GM23248 (cell line): Measurements from ENCODE around the gene ERC1. TPM values are rescaled to one million over a fixed set of nuclear protein-coding genes. Genes with fewer than 3 reads are reported as not detected.

Experiments
- DNase-seq: peaks from one replicate; pipeline ENCODE4 v3.0.0-alpha.2; 2015
- H2AFZ ChIP-seq: fragments of 200-600 bp; sonication (generic); 2 replicates; pipeline ENCODE4 v1.6.1; 2016; ENCODE audit warnings: antibody characterized with exemption
- H3F3A ChIP-seq: fragments of 200-600 bp; sonication (generic); 2 replicates; pipeline ENCODE4 v1.6.1; 2016; ENCODE audit warnings: mild to moderate bottlenecking, antibody characterized with exemption, mixed run types; ENCODE audit not compliant: insufficient read depth
- H3K27ac ChIP-seq: fragments of 200-600 bp; sonication (generic); 2 replicates; pipeline ENCODE4 v1.5.1; 2016; ENCODE audit warnings: mild to moderate bottlenecking
- H3K27me3 ChIP-seq: fragments of 200-600 bp; sonication (generic); replicated peaks from 2 replicates; pipeline ENCODE4 v1.6.1; 2016; ENCODE audit warnings: mild to moderate bottlenecking; ENCODE audit not compliant: insufficient read depth
- H3K36me3 ChIP-seq: fragments of 200-600 bp; sonication (generic); 2 replicates; pipeline ENCODE4 v1.6.1; 2016; ENCODE audit warnings: low read depth, mild to moderate bottlenecking
- H3K4me1 ChIP-seq: fragments of 200-600 bp; sonication (generic); 2 replicates; pipeline ENCODE4 v1.6.1; 2016; ENCODE audit warnings: mild to moderate bottlenecking; ENCODE audit not compliant: insufficient read depth
- H3K4me2 ChIP-seq: fragments of 200-600 bp; sonication (generic); one replicate; pipeline ENCODE4 v1.6.1; 2016; ENCODE audit warnings: mild to moderate bottlenecking; ENCODE audit not compliant: unreplicated experiment
- H3K4me3 ChIP-seq: fragments of 200-600 bp; sonication (generic); 2 replicates; pipeline ENCODE4 v1.5.1; 2016; ENCODE audit warnings: mild to moderate bottlenecking
- H3K79me2 ChIP-seq: fragments of 200-600 bp; sonication (generic); 2 replicates; pipeline ENCODE4 v1.6.1; 2016; ENCODE audit warnings: mild to moderate bottlenecking; ENCODE audit not compliant: insufficient read depth
- H3K9ac ChIP-seq: fragments of 200-600 bp; sonication (generic); 2 replicates; pipeline ENCODE4 v1.6.1; 2016; ENCODE audit warnings: mild to moderate bottlenecking
- H3K9me2 ChIP-seq: fragments of 200-600 bp; sonication (generic); 2 replicates; pipeline ENCODE4 v1.6.1; 2016; ENCODE audit warnings: mixed run types, mild to moderate bottlenecking, moderate library complexity; ENCODE audit not compliant: insufficient read depth
- H3K9me3 ChIP-seq: fragments of 200-600 bp; sonication (generic); one replicate; pipeline ENCODE4 v1.6.1; 2017; ENCODE audit warnings: low read depth
- H4K20me1 ChIP-seq: fragments of 200-600 bp; sonication (generic); 2 replicates; pipeline ENCODE4 v1.6.0; 2016; ENCODE audit not compliant: insufficient read depth
- EZH2 ChIP-seq: fragments of 200-600 bp; sonication (generic); IDR thresholded peaks from 2 replicates; pipeline ENCODE4 v1.6.1; 2018; ENCODE audit warnings: antibody characterized with exemption, mild to moderate bottlenecking; ENCODE audit not compliant: insufficient read depth, poor library complexity, severe bottlenecking
- EZH2phosphoT487 ChIP-seq: fragments of 200-600 bp; sonication (generic); IDR thresholded peaks from 2 replicates; pipeline ENCODE4 v1.6.1; 2018; ENCODE audit warnings: antibody characterized with exemption, moderate library complexity, mild to moderate bottlenecking, low read depth; ENCODE audit not compliant: insufficient read depth
- WGBS, 2 experiments: methylation state at CpG; one replicate each; pipeline ENCODE4 v1.1.6; 2015 to 2017; ENCODE audit warnings: low lambda C conversion rate in 2 of 2, low coverage in 1 of 2; ENCODE audit errors: missing lambda C conversion rate in 2 of 2; 5-methylcytosine and 5-hydroxymethylcytosine counted together
- in situ Hi-C: fragments of 300-500 bp; cut with MboI; formaldehyde crosslinking; loops from 2 replicates; pipeline ENCODE4 v1.15.0; 2020
- polyA plus RNA-seq: library from polyadenylated mRNA; unstranded; fragments of >200 nt; fragmentation: Nextera tagmentation; extraction: Ambion mirVana; gene quantifications from 2 replicates; pipeline ENCODE4 v1.2.1, GENCODE V29; 2016
- total RNA-seq: library from RNA; depleted of rRNA; stranded (reverse); fragments of >200 nt; shearing (Covaris generic); gene quantifications from 2 replicates; pipeline ENCODE4 v1.2.3, GENCODE V29; 2014

The ERC1 gene
- total and polyA plus RNA-seq, 2 experiments from 2014 or later, result 21.5 to 23.3 TPM

- H3K27me3 ChIP-seq, result no peaks in the 10 kb centered on the region
- TF ChIP-seq EZH2, result no peak
- TF ChIP-seq EZH2phosphoT487, result no peak
- H3K79me2 ChIP-seq, result no peaks in the 10 kb centered on the region
- no peak overlapping the region for H3K4me2 ChIP-seq
- H3K4me1 ChIP-seq, result peaks cover 34% of the 10 kb centered on the region
- no peak for DNase-seq
- no peaks in the 10 kb centered on the region for H3K9me3 ChIP-seq
- peaks cover 23% of the 10 kb centered on the region for H3F3A ChIP-seq
- no peaks in the 10 kb centered on the region for H4K20me1 ChIP-seq
- WGBS, 2 experiments, result 95 to 100% methylated on average over 1 of the region's 1 CpG
- no peak overlapping the region for H2AFZ ChIP-seq
- no peak overlapping the region for H3K4me3 ChIP-seq
- in situ Hi-C loops, result no loop called here
- no peaks in the 10 kb centered on the region for H3K36me3 ChIP-seq
- H3K9me2 ChIP-seq, result no peaks in the 10 kb centered on the region
- H3K9ac ChIP-seq, result no peak overlapping the region
- no peak overlapping the region for H3K27ac ChIP-seq
Measured at GRCh38 chr12:1515010-1515409, 524.0 kb downstream of the ERC1 start.

GRCh38 chr12:1515428-1515827, 524.4 kb downstream of the ERC1 start:
- Histone ChIP-seq H3F3A (peaks cover 23% of the 10 kb centered on the region), H3K4me1 (peaks cover 35% of the 10 kb centered on the region), H3K4me3 (no peak overlapping the region), H3K4me2 (no peak overlapping the region), H3K36me3 (no peaks in the 10 kb centered on the region), H3K9ac (no peak overlapping the region), H3K9me3 (no peaks in the 10 kb centered on the region), H3K27ac (no peak overlapping the region), H4K20me1 (no peaks in the 10 kb centered on the region), H3K9me2 (no peaks in the 10 kb centered on the region), H2AFZ (no peak overlapping the region), H3K27me3 (no peaks in the 10 kb centered on the region), H3K79me2 (no peaks in the 10 kb centered on the region)
- TF ChIP-seq EZH2phosphoT487 (no peak), EZH2 (no peak)
- no peak for DNase-seq
- in situ Hi-C loops, result no loop called here
- WGBS, 2 experiments, result 98 to 100% methylated on average over 1 of the region's 1 CpG

DNA sequence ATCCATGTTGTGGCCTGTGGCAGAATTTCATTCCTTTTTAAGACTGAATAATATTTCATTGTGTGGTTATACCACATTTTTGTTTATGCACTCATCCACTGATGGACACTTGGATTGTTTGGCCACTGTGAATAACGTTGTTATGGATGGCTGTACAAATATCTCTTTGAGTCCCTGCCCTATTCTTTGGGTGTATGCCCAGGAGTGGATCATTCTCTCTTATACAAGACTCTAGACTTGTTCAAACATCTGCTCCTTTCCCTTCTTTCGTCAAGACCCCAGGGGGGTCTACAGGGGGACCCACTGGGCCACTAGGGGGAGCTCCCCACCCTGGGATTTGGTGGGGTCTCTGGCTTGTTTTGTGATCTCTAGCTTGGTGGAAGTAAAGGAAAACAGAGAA, 526.0 kb downstream of the ERC1 start:
- peaks cover 35% of the 10 kb centered on the region for H3K4me1 ChIP-seq
- H3K36me3 ChIP-seq, result no peaks in the 10 kb centered on the region
- peak overlapping the region; percentile 53 for H3K9ac ChIP-seq
- no peak for TF ChIP-seq EZH2phosphoT487
- no peak overlapping the region for H2AFZ ChIP-seq
- peak overlapping the region; percentile 80 for H3K27ac ChIP-seq
- H3F3A ChIP-seq, result peaks cover 23% of the 10 kb centered on the region
- no peaks in the 10 kb centered on the region for H4K20me1 ChIP-seq
- no peaks in the 10 kb centered on the region for H3K9me3 ChIP-seq
- 0 out of 2 replicates have a peak overlapping the region, but pooled peaks have one; percentile 6 for H3K4me3 ChIP-seq
- H3K9me2 ChIP-seq, result no peaks in the 10 kb centered on the region
- in situ Hi-C loops, result no loop called here
- DNase-seq, result peak; percentile 93
- no peaks in the 10 kb centered on the region for H3K27me3 ChIP-seq
- whole genome bisulfite sequencing, 2 experiments, result 0 to 24% methylated on average over 2 of the region's 2 CpGs
- no peaks in the 10 kb centered on the region for H3K79me2 ChIP-seq
- H3K4me2 ChIP-seq, result peak overlapping the region; percentile 40

GRCh38 chr12:1517734-1518525, 526.9 kb downstream of the ERC1 start:
- Histone ChIP-seq H3K4me2 (peak overlapping the region; percentile 59), H3K4me3 (no peak overlapping the region), H3F3A (peaks cover 23% of the 10 kb centered on the region), H4K20me1 (no peaks in the 10 kb centered on the region), H3K79me2 (no peaks in the 10 kb centered on the region), H3K27me3 (no peaks in the 10 kb centered on the region), H2AFZ (no peak overlapping the region), H3K36me3 (no peaks in the 10 kb centered on the region), H3K9ac (peak overlapping the region; percentile 53; the same call in 1 of the 2 replicates), H3K9me3 (no peaks in the 10 kb centered on the region), H3K4me1 (peaks cover 35% of the 10 kb centered on the region), H3K27ac (peak overlapping the region; percentile 80), H3K9me2 (no peaks in the 10 kb centered on the region)
- in situ Hi-C loops, result no loop called here
- TF ChIP-seq EZH2, result no peak
- no peak for TF ChIP-seq EZH2phosphoT487
- 82 to 84% methylated on average over 8 of the region's 8 CpGs for WGBS, 2 experiments
- DNase-seq, result no peak
